ENCODE results near the gene OR10A6. TPM values are rescaled to one million over a fixed set of nuclear protein-coding genes. Genes with fewer than 3 reads are reported as not detected.

Gene OR10A6, protein sequence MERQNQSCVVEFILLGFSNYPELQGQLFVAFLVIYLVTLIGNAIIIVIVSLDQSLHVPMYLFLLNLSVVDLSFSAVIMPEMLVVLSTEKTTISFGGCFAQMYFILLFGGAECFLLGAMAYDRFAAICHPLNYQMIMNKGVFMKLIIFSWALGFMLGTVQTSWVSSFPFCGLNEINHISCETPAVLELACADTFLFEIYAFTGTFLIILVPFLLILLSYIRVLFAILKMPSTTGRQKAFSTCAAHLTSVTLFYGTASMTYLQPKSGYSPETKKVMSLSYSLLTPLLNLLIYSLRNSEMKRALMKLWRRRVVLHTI
- total RNA-seq (2022; extraction: Qiagen RNA extraction) = not detected in 5 replicates

GRCh38 chr11:7931168-7931567 lies at the start of gene OR10A6:
Gene OR10A6, minus strand, starts transcription at chr11:7931268. Its CDS starts 2,606 bp downstream, at chr11:7928662.

GRCh38 chr11:7965386-7965785 lies 34.3 kb upstream of the OR10A6 start, which contains the start of gene NLRP10:
Gene NLRP10, minus strand, starts transcription at chr11:7965447. Its CDS starts 1,952 bp downstream, at chr11:7963495.

DNA sequence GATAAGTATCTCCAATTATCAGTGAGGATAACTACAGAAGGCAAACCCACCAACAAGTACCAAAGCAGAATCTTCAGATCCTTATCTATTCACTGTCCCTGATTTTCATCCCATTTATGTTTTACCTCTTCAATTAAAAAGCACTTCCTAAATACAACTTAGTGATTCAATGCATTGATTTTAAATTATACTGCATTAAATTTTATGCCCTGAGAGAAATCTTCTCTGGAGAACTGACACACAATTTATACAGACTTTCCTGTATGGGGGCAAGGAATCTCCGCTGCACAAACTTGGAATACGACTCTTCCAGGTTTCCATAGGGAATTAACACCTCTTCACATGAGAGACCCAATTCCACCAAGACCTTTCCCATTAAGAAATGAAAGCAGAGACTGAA lies 10.5 kb upstream of the OR10A6 start, which contains the start of gene OR10A3:
Gene OR10A3, minus strand, starts transcription at position 101 of the 400 bp plus-strand sequence. CDS start 2,188 bp downstream, outside the sequence.

Other genes starting within 250 kb of the OR10A6 start
- not detected in 5 replicates for gene OVCH2, start 224.8 kb downstream of the OR10A6 start, total RNA-seq (2022; extraction: Qiagen RNA extraction)
- not detected in 5 replicates for gene OR5P2, start 134.3 kb downstream of the OR10A6 start, total RNA-seq (2022; extraction: Qiagen RNA extraction)
- gene OR5P3, start 100.4 kb downstream of the OR10A6 start, total RNA-seq (2022; extraction: Qiagen RNA extraction) = not detected in 5 replicates
- gene OR10A3, start 10.4 kb upstream of the OR10A6 start, total RNA-seq (2022; extraction: Qiagen RNA extraction) = not detected in 5 replicates
- not detected in 5 replicates for gene NLRP10, start 34.2 kb upstream of the OR10A6 start, total RNA-seq (2022; extraction: Qiagen RNA extraction)
- gene EIF3F, start 56.1 kb upstream of the OR10A6 start, total RNA-seq (2022; extraction: Qiagen RNA extraction) = 276 to 321 TPM (median 307 TPM) in 5 replicates
- 4.6 to 7.1 TPM (median 6.8 TPM) in 5 replicates for gene TUB, start 149.9 kb upstream of the OR10A6 start, total RNA-seq (2022; extraction: Qiagen RNA extraction)
- gene RIC3, start 237.8 kb upstream of the OR10A6 start, total RNA-seq (2022; extraction: Qiagen RNA extraction) = 1.1 to 2.3 TPM (median 2.0 TPM) in 5 replicates

Measured in A549 treated with dexamethasone at 1 μM for 4 hours (cell line).